GM12872 (cell line): ENCODE data around the gene GAL3ST2.
A peak's percentile ranks its signal among the peaks of the same experiment; 100 is the strongest.

Experiments
- TF ChIP-seq, protein P1 (sequence below): IDR thresholded peaks from 3 replicates; pipeline ENCODE4 v1.5.1; 2011; ENCODE audit warnings: low read depth, mild to moderate bottlenecking, low read length, moderate library complexity; ENCODE audit not compliant: insufficient read depth

Gene GAL3ST2

DNA sequence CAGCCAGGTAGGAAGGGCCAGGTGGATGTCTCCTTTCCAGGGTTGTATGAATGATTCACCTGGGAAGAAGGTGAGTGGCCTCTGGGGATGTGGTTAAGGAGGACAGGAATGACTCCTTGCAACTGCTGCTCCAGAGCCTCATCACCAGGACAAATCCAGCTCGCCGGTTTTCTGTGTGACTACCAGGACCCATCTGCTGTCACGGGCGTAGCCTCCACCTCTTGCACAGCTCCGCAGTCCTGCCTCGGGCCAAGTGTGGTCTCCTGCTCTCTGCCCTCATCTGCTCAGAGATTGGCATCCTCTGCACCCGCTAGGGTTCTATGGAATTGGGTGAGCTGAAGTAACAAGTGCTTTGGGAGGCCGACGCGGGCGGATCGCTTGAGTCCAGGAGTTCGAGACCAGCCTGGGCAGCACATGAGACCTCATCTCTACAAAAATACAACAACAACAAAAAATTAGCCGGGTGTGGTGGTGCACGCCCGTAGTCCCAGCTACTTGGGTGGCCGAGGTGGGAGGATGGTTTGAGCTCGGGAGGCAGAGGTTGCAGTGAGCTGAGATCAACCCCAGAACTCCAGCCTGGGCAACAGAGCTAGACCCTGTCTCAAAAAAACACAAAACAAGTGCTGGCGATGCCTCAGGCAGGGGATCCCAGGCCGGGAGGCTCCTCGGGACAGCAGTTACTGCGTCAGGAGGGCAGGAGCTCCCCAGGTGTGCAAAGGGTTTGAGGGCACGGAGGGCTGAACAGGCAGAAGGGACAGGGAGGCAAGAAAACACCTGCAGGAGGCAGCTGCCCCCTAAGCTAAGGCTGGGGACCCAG is 43.0 kb upstream of the GAL3ST2 start:
- TF ChIP-seq, protein P1, sequence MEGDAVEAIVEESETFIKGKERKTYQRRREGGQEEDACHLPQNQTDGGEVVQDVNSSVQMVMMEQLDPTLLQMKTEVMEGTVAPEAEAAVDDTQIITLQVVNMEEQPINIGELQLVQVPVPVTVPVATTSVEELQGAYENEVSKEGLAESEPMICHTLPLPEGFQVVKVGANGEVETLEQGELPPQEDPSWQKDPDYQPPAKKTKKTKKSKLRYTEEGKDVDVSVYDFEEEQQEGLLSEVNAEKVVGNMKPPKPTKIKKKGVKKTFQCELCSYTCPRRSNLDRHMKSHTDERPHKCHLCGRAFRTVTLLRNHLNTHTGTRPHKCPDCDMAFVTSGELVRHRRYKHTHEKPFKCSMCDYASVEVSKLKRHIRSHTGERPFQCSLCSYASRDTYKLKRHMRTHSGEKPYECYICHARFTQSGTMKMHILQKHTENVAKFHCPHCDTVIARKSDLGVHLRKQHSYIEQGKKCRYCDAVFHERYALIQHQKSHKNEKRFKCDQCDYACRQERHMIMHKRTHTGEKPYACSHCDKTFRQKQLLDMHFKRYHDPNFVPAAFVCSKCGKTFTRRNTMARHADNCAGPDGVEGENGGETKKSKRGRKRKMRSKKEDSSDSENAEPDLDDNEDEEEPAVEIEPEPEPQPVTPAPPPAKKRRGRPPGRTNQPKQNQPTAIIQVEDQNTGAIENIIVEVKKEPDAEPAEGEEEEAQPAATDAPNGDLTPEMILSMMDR, result no peak

DNA sequence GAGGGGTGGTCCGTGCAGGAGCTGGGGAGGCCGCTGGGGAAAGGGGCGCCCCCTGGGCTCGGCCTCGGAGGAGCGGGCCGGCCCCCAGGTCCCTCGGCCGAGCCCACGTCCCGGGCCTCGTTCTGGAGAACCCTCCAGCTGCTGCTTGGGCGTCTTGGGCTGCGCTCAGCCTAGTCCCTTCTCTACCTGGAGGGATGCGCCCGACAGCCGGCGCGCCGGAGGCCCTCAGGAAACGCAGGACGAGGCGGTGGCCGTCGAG is 42.5 kb upstream of the GAL3ST2 start:
- TF ChIP-seq, protein P1, result peak; percentile 35; the same call in 1 of the 3 replicates

- TF ChIP-seq, protein P1, result no peak
Observed at GRCh38 chr2:241734467-241735208, 42.0 kb upstream of the GAL3ST2 start, which contains the start of gene D2HGDH. Gene D2HGDH, plus strand, starts transcription at chr2:241734630. Its CDS starts 595 bp downstream, at chr2:241735225.

- TF ChIP-seq, protein P1, result no peak
Observed at GRCh38 chr2:241736111-241736510, 40.5 kb upstream of the GAL3ST2 start.

DNA sequence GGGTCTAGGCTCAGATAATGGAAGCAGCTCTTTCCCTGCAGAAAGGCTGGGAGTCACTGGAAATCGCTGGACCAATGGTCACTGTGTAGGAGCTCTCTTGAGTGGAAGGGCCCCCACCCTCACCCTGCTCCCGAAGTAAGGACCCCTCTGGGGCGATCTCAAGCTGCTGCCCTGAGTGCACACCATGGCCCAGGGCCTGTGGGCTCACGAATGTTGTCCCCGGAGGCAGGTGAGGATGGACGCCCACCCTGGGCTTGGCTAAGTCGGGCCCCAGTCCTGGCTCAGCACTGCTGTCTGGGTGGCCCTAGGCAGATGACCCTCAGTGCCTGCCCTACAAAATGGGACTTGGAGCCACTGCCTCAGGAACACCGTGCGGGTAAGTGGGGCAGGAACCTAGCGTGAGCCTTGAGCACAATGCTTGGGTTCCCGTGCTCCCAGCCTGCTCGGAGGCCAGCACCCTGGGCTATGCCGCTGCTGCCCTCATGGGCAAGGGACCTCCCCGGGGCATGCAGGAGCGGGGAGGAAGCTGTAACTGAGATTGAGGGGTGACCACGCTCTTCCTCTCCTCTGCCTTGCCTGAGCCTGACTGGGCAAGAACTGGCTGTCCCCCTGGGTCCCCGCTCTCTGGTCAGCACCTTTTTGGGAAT is 38.5 kb upstream of the GAL3ST2 start:
- TF ChIP-seq, protein P1, result no peak

DNA sequence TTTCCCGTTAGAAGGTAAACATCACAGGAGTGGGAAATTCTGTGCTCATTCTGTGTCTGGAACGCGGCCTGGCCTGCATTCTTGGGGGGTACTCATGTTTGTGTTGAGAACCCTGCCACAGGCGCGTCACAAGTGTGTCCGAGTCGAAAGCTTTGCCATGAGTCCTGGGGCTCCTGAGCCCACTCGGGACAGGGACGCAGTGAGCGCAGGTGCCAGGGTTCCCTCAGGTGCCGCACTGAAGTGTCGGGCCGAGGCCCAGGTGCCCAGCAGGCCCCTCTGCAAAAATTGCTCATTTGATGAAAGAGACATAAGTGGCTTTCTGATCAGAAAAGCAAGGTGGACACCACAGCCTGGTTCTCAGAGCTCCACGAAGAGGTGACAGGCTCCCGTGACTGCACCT is 37.4 kb upstream of the GAL3ST2 start:
- TF ChIP-seq, protein P1, result no peak

GRCh38 chr2:241739651-241740050 is 37.0 kb upstream of the GAL3ST2 start:
- TF ChIP-seq, protein P1, result no peak
